AML-193 (cell line): ENCODE results near the gene MICAL2.

Experiments
- DNase-seq, 2 experiments: peaks; one replicate each; lab custom pipeline; 2025; lab: John Stamatoyannopoulos, UW

Gene MICAL2

DNA sequence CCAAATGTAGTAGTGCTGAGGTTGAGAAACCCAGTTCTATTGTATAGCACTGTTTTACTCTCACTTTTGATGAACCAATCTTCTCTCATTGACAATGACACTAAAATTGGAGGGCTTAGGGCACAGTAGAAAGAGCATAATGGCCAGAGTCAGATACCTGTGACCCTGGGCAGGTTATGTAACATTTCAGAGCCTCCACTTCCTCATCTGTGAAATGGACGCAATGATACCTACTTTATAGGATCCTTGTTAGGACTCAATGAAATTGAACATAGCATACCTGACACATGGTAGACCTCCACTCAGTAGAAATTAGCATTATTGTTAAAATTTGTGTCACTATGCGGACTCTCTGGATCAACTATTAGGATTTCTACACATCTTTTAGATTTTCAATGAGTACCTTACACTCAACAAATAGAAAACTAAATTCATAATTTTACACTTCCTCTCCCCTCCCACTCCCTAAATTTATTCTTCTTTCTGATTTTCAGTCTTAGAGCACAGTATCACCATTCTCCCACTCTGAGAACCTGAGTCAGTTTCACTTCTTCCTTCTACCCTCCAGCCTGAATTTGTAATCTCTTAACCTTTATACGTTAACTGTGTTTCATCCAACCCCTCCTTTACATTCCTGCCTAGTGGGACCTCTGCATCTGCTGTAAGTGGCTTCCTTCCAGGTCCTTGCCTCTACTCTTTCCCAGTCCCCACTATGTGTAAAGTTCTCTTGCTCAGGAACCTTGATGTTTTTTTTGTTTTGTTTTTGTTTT, 78.3 kb downstream of the MICAL2 start:
- no peak for DNase-seq

- DNase-seq: no peak
Observed at GRCh38 chr11:12189543-12190235, 79.3 kb downstream of the MICAL2 start.

DNA sequence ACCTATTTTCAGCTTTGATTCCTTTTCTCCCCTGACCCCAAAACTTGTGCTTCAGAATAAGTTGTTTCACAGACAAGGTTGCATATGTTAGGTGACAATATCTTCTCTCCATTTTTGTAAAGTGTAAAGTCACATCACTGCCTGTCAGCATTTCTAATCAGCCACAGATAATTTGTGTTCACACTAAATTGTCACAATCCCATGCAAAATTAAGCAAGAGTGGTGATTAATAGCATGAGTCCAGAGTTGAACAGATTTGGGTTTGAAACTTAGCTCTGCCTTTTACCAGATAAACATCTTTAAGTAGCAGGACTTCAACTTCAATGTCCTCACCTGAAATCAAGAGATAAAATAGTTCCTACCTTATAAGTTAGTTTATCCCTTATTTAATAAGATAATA, 80.1 kb downstream of the MICAL2 start:
- DNase-seq: no peak

- DNase-seq: no peak
Observed at GRCh38 chr11:12192794-12193514, 82.6 kb downstream of the MICAL2 start.

- no peak for DNase-seq
Observed at GRCh38 chr11:12193515-12194336, 83.3 kb downstream of the MICAL2 start.

DNA sequence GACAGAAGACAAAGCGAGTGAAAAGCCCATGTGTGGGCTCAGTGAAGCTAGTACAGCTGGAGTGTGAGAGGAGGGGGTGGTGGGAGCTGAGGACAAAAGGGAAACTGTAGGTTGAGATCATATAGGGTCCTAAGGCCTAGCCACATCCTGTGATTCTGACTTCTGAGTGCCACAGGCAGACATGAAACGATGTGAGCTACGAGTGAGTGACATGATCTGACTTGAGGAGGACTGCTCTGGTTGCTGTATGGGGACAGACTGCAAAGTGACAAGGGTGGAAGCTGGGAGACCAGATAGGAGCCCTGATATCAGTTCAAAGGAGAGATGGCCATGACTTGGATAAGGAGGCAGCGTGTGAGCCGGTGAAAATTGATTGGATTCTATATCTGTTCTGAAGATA, 85.4 kb downstream of the MICAL2 start:
- DNase-seq: no peak

GRCh38 chr11:12196308-12196707, 85.9 kb downstream of the MICAL2 start:
- DNase-seq: no peak

GRCh38 chr11:12196872-12197271, 86.5 kb downstream of the MICAL2 start:
- no peak for DNase-seq

GRCh38 chr11:12198251-12199222, 88.1 kb downstream of the MICAL2 start:
- no peak for DNase-seq

GRCh38 chr11:12199231-12199948, 89.0 kb downstream of the MICAL2 start:
- DNase-seq: no peak

DNA sequence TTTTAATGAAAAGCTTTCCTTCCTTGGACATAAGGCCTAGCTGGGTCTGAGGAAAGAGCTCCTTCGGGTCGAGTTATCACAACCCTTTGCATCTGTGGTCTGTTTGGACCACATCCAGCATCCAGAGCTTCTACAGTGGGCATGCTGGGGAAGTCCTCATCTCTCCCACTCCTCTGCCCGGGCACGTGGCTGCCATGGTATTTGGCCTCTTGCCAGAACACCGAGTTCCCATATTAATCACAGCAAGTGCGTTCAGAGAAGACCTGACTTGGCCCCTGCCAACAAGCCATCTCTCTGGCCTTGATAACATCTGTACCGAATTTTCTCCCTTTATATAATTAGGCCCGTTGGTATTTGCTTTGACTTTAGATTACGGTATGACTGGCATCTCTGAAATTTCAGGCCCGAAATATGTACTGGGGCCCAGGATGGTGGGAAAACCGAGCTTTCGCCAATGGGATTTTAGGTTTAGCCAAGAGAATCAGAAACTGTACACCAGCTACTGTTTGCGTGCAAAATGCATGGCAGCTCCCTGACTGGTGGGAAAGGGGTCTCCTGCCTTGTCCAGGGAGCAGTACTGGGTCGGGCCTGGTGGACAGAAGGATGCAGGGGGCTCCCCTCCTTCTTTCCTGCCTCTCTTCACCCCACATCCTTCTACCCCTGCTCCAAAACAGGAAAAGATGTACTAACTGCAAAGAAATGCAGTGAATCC, 90.0 kb downstream of the MICAL2 start:
- DNase-seq: no peak

- DNase-seq: no peak
Observed at GRCh38 chr11:12200991-12201985, 90.9 kb downstream of the MICAL2 start.

DNA sequence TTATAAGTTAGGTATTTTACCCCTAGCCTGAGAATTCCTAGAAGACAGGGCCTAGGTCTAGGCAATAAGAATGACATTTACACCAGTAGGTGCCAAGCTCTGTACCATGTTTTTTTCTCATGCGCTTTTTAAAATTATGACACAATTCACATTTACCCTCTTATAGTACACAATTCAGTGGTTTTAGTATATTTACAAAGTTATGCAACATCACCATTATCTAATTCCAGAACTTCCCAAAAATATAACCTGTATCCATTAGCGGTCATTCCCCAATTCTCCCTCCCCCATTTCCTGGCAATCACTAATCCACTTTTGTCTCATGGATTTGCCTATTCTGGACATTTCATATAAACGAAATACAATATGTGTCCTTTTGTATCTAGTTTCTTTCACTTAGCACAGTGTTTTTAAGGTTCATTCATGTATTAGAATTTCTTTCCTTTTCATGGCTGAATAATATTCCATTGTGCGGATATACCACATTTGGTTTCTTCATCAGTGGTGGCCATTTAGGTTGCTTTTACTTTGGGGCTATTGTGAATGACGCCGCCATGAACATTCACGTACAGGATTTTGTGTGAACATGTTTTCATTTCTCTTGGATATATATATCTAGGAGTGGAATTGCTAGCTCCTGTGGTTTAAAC, 92.4 kb downstream of the MICAL2 start:
- no peak for DNase-seq

DNA sequence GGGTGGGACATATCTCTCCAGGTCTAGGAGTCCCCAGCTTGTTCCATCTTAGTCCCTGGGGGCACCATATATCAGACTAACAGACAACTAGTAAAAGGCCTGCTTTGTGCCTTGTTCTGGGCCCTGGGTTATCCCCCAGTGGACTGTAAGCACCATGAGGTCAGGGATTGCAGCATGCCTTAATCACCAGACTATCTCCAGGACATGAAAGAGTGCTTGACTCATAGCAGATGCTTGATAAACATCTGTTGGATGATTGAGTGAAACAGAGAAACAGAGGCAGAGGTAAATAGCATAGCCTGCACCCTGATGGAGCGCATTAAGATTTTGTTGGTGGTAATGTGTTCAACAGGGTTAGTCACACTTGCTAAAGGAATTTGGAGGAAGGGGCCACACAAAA, 94.1 kb downstream of the MICAL2 start:
- DNase-seq: no peak

DNA sequence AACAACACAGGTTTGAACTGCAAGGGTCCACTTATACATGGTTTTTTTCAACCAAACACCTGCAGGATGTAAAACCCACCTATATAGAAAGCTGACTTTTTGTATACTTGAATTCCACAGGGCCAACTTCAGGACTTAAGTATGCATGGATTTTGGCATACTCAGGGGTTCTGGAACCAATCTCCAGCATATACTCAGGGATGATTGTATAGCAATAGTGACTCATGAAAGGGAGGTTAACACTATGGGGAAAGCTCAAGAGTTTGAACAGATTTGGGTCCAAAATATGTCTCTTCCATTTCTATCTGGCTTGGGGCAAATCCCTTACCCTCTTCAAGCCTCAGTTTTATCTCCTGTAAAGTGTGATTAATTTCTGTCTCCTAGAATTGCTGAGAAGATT, 94.9 kb downstream of the MICAL2 start:
- DNase-seq: no peak

GRCh38 chr11:12206529-12206928, 96.1 kb downstream of the MICAL2 start:
- no peak for DNase-seq

- no peak for DNase-seq
Observed at GRCh38 chr11:12207384-12208150, 97.2 kb downstream of the MICAL2 start.
